GM18867 (cell line): Measurements from ENCODE around the gene SYT11.
"Not testable (repeated sequence)": the region's sequence is repeated elsewhere in the genome, so short reads cannot be mapped to it uniquely, and the experiment has no call there.

Experiments used
- ATAC-seq: cut with Tn5 transposase; IDR thresholded peaks from one replicate; pipeline ENCODE4 v1.9.1; 2021; ENCODE audit warnings: mild to moderate bottlenecking, moderate library complexity; ENCODE audit not compliant: unreplicated experiment

Gene SYT11

GRCh38 chr1:155896476-155896875, 37.1 kb downstream of the SYT11 start:
- not testable (repeated sequence) for ATAC-seq

GRCh38 chr1:155897746-155898145, 38.4 kb downstream of the SYT11 start:
- ATAC-seq = no peak

- ATAC-seq = no peak
Observed at GRCh38 chr1:155898888-155899287, 39.5 kb downstream of the SYT11 start.

- ATAC-seq = no peak
Observed at GRCh38 chr1:155899683-155900082, 40.3 kb downstream of the SYT11 start.

GRCh38 chr1:155900161-155900560, 40.8 kb downstream of the SYT11 start:
- ATAC-seq = no peak

GRCh38 chr1:155904261-155904660, 44.9 kb downstream of the SYT11 start:
- ATAC-seq = no peak

- ATAC-seq = no peak
Observed at GRCh38 chr1:155909894-155910293, 50.5 kb downstream of the SYT11 start.

- ATAC-seq = no peak
Observed at GRCh38 chr1:155910621-155911121, 51.3 kb downstream of the SYT11 start.

GRCh38 chr1:155911156-155912055, 52.0 kb downstream of the SYT11 start, which contains the start of gene RIT1:
Gene RIT1, minus strand, starts transcription at chr1:155911349. Its CDS starts 588 bp downstream, at chr1:155910761.
- ATAC-seq = peak; percentile 82

GRCh38 chr1:155912056-155912536, 52.7 kb downstream of the SYT11 start:
- peak; percentile 27 for ATAC-seq

GRCh38 chr1:155913969-155914757, 54.8 kb downstream of the SYT11 start:
- ATAC-seq = no peak

- no peak for ATAC-seq
Observed at GRCh38 chr1:155918660-155919059, 59.3 kb downstream of the SYT11 start.

- ATAC-seq = no peak
Observed at GRCh38 chr1:155919801-155920200, 60.4 kb downstream of the SYT11 start.

- no peak for ATAC-seq
Observed at GRCh38 chr1:155920717-155921116, 61.4 kb downstream of the SYT11 start.

GRCh38 chr1:155925506-155925905, 66.1 kb downstream of the SYT11 start:
- no peak for ATAC-seq

GRCh38 chr1:155929057-155929456, 69.7 kb downstream of the SYT11 start:
- ATAC-seq = no peak

- not testable (repeated sequence) for ATAC-seq
Observed at GRCh38 chr1:155930725-155931124, 71.4 kb downstream of the SYT11 start.

- no peak for ATAC-seq
Observed at GRCh38 chr1:155931332-155932038, 72.1 kb downstream of the SYT11 start.

- ATAC-seq = no peak
Observed at GRCh38 chr1:155932081-155932480, 72.7 kb downstream of the SYT11 start.

GRCh38 chr1:155932487-155932886, 73.1 kb downstream of the SYT11 start:
- no peak for ATAC-seq

GRCh38 chr1:155933591-155934096, 74.3 kb downstream of the SYT11 start:
- ATAC-seq = no peak
